Mucosa of descending colon (tissue), 3 donors: ENCODE measurements around the gene MLPH. TPM values are rescaled to one million over a fixed set of nuclear protein-coding genes. Genes with fewer than 3 reads are reported as not detected.
A peak's percentile ranks its signal among the peaks of the same experiment; 100 is the strongest.

Experiments used
- ATAC-seq: fragments of 200-7000 bp; cut with Tn5 transposase; one replicate; pipeline ENCODE4 v1.9.1; 2020; ENCODE audit warnings: mild to moderate bottlenecking, moderate library complexity
- DNase-seq, 3 donors: peaks; one replicate each; pipeline ENCODE4 v3.0.0-alpha.2; 2020
- H3K36me3 ChIP-seq: fragments of 200-600 bp; one replicate; pipeline ENCODE4 v1.8.0; 2021; ENCODE audit warnings: low read depth, mild to moderate bottlenecking
- H3K4me1 ChIP-seq: fragments of 200-600 bp; one replicate; pipeline ENCODE4 v1.8.0; 2021; ENCODE audit warnings: low read depth, mild to moderate bottlenecking
- H3K4me3 ChIP-seq: fragments of 200-600 bp; one replicate; pipeline ENCODE4 v1.8.0; 2021; ENCODE audit warnings: mild to moderate bottlenecking
- H3K9me3 ChIP-seq: fragments of 200-600 bp; one replicate; pipeline ENCODE4 v1.8.0; 2021; ENCODE audit warnings: mild to moderate bottlenecking
- intact Hi-C, 2 donors: fragments of 100-400 bp; cut with DNase I in 1 of 2; cut with micrococcal nuclease in 1 of 2; formaldehyde crosslinking; loops; one replicate each; pipeline versions ENCODE4 v1.11.0 to v1.11.1; 2022; cut with DNase I, micrococcal nuclease
- microRNA-seq: library from miRNA; unstranded; fragments of <30 nt; microRNA quantifications from one replicate; pipeline ENCODE4, GENCODE V29; 2019
- total RNA-seq, 3 donors: library from RNA; stranded (reverse); fragmentation: NEBNext Ultra II Directional in 2 of 3; extraction: Animal tissue kit (Norgen Biotek cat#: 25700) in 2 of 3; gene quantifications; one replicate each; pipeline versions ENCODE4 v1.2.1 to v1.2.4, GENCODE V29; 2021 to 2023
- TF ChIP-seq, protein P1 (sequence below): fragments of 200-600 bp; IDR thresholded peaks from one replicate; pipeline ENCODE4 v1.8.0; 2022; ENCODE audit warnings: antibody characterized with exemption, mild to moderate bottlenecking
- donor health status: DM: no; HTN: no; CAD: no; lungs with moderate emphysema.
- donor health status: DM: no; HTN: no; CAD: no.
- donor health status: DM: no; HTN: yes; CAD: no.

The MLPH gene
- total RNA-seq, 3 donors from 2014 or later = 46.8 to 133 (median 121) TPM

DNA sequence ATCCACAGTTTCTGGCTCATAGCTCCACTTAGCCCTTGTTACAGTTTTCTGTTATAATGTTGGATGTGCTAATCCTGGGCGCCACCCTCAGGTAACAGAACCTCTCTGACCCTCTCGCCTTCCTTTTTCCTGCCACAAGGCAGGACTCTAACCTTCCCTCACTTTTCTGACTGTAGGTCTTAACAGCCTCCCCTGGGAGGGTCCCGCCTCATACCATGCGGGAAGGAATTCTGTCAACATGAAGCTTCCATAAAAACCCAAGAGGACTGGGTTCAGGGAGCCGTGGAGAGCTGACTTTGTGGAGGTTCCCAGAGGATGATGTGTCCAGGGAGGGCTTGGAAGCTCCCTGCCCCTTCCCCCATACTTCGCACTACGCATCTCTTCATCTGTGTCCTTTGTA lies 115.4 kb downstream of the MLPH start:
- no peak overlapping the region for H3K4me3 ChIP-seq
- no peak for DNase-seq
- no peaks in the 10 kb centered on the region for H3K36me3 ChIP-seq
- no peaks in the 10 kb centered on the region for H3K4me1 ChIP-seq
- TF ChIP-seq, protein P1, sequence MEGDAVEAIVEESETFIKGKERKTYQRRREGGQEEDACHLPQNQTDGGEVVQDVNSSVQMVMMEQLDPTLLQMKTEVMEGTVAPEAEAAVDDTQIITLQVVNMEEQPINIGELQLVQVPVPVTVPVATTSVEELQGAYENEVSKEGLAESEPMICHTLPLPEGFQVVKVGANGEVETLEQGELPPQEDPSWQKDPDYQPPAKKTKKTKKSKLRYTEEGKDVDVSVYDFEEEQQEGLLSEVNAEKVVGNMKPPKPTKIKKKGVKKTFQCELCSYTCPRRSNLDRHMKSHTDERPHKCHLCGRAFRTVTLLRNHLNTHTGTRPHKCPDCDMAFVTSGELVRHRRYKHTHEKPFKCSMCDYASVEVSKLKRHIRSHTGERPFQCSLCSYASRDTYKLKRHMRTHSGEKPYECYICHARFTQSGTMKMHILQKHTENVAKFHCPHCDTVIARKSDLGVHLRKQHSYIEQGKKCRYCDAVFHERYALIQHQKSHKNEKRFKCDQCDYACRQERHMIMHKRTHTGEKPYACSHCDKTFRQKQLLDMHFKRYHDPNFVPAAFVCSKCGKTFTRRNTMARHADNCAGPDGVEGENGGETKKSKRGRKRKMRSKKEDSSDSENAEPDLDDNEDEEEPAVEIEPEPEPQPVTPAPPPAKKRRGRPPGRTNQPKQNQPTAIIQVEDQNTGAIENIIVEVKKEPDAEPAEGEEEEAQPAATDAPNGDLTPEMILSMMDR = no peak
- intact Hi-C loops = no loop called here
- no peaks in the 10 kb centered on the region for H3K9me3 ChIP-seq
- ATAC-seq = no peak

DNA sequence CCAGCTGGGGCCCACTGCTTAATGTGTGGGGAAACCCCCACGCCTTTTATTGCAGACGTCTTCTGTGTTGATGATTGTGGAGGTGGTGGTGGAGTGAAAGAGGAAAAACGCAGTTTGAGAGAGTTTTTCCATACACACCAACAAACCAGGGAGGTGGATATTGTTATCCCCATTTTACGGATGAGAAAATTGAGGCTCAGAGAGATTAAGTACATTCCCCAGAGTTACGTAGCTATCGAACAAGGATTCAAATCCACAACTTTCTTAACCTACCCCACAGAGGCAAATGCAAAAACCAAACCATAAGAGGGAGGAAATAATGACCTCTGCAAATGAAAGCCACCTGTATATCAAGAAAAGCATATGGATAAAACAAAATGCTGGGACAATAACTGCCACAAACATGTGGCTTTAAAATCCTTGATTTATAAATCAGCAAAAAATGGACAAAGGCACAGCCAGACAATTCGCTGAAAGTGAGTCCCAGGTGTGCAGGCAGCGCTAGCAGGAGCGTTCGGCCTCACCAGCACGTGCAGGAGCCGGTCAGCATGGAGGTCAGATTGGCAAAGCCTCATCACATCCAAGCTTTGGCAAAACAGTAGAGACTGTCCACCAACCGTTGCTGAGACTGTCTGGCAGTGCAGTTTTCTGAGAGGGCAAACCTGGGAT lies 116.1 kb downstream of the MLPH start:
- DNase-seq = no peak
- intact Hi-C loops = no loop called here
- H3K9me3 ChIP-seq = no peaks in the 10 kb centered on the region
- H3K4me1 ChIP-seq = no peaks in the 10 kb centered on the region
- H3K4me3 ChIP-seq = no peak overlapping the region
- no peaks in the 10 kb centered on the region for H3K36me3 ChIP-seq
- TF ChIP-seq, protein P1 = no peak
- no peak for ATAC-seq

DNA sequence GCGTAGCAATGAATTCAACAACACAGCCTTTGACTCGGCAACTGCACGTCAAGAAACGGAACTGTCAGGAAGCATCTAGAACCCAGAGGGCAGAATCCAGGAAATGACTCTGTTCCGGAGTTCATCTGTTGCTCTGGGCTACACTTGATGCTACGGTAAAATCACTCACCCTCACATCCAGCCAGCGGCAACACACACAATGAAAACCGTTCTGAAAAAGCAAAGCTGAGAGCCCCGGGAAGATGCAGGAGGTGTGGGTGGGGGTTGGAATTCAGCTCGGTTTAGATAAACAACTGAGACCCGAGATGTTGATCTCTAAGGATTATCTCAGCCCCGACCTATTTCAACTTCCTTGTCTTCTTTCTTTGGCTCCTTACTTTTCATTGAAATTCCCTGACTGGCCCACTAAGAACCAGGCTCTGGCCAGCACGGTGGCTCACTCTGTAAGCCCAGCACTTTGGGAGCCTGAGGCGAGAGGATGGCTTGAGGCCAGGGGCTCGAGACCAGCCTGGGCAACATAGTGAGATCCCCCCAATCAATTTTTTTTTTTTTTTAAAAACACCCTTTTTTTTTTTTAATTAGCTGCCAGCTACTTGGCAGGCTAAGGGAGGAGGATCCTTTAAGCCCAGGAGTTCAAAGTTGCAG lies 116.8 kb downstream of the MLPH start:
- intact Hi-C loops = no loop called here
- Histone ChIP-seq H3K4me1 (no peaks in the 10 kb centered on the region), H3K9me3 (no peaks in the 10 kb centered on the region), H3K36me3 (no peaks in the 10 kb centered on the region), H3K4me3 (no peak overlapping the region)
- DNase-seq (peak in 1 of 3 donors; percentile 53), ATAC-seq (peak; percentile 83)
- TF ChIP-seq, protein P1 = no peak

DNA sequence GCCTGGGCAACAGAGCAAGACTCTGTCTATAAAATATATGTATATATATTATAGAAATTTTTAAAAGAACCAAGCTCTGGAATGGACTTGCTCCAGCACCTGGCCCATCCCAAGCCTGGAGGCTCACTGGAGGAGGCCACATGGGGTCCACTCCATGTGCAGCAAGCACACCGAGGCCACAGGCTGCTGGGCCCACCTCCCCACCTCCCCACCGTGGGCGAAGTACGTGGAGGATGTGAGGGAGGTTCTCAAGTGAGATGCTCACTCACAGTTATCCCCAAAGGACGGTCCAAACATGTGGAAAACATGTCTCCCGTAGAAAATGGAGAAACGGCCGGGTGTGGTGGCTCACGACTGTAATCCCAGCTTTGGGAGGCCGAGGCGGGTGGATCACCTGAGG lies 117.3 kb downstream of the MLPH start:
- intact Hi-C loops = no loop called here
- Histone ChIP-seq H3K4me3 (no peak overlapping the region), H3K36me3 (no peaks in the 10 kb centered on the region), H3K9me3 (no peaks in the 10 kb centered on the region), H3K4me1 (no peaks in the 10 kb centered on the region)
- DNase-seq (no peak), ATAC-seq (no peak)
- TF ChIP-seq, protein P1 = no peak

Small RNA genes within 50 kb of the gene (microRNA-seq; reads per million reads assigned to microRNA genes)
- not detected for gene MIR6811

Other genes with a start within 250 kb of the MLPH start
- gene COL6A3, start 73.1 kb upstream of the MLPH start, total RNA-seq = 100 to 1,000 TPM in 2 of 3 donors, 10 to 100 TPM in 1; 20.9 to 235 (median 194) TPM
- not detected for gene PRLH, start 79.3 kb downstream of the MLPH start, total RNA-seq
- gene RAB17, start 103.5 kb downstream of the MLPH start, total RNA-seq = 10 to 100 TPM; 25.8 to 95.2 (median 62.8) TPM
- 100 to 1,000 TPM; 114 to 157 (median 120) TPM for gene LRRFIP1, start 140.3 kb downstream of the MLPH start, total RNA-seq